HEK293 (cell line): Measurements from ENCODE around the gene TUBGCP3.

ENCODE experiments used
- CTCF ChIA-PET: fragments of 350-600 bp; formaldehyde crosslinking; extraction: SDS; loops from one replicate; lab custom pipeline; 2021; ENCODE audit warnings: antibody characterized with exemption; lab: Yijun Ruan, JAX
- POLR2A ChIA-PET: fragments of 300-600 bp; formaldehyde crosslinking; extraction: SDS; loops from one replicate; lab custom pipeline; 2020; ENCODE audit warnings: antibody characterized with exemption, inconsistent platforms; lab: Yijun Ruan, JAX
- H3K27ac ChIP-seq: fragments of 200-500 bp; sonication (Bioruptor generic); 2 replicates; pipeline ENCODE4 v1.5.1; 2014; ENCODE audit warnings: low read depth, low read length, control low read depth, inconsistent platforms; ENCODE audit errors: extremely low read depth
- H3K36me3 ChIP-seq, 2 experiments: fragments of 200-500 bp in 1 of 2; sonication (Bioruptor generic) in 1 of 2; 1 replicate in 1 of 2; 2 replicates in 1 of 2; pipeline ENCODE4 v1.5.1; 2014 to 2017; ENCODE audit warnings: inconsistent platforms in 2 of 2, low read length in 2 of 2; ENCODE audit not compliant: control insufficient read depth in 2 of 2, insufficient read depth in 1 of 2
- H3K4me1 ChIP-seq: fragments of 200-500 bp; sonication (Bioruptor generic); 2 replicates; pipeline ENCODE4 v1.5.1; 2014; ENCODE audit warnings: mild to moderate bottlenecking, low read length, inconsistent platforms; ENCODE audit not compliant: control insufficient read depth, insufficient read depth
- H3K4me3 ChIP-seq: 2 replicates; pipeline ENCODE4 v1.5.1; 2011; ENCODE audit warnings: low read depth, mild to moderate bottlenecking, control low read depth, low read length, moderate library complexity
- H3K9me3 ChIP-seq: fragments of 200-500 bp; sonication (Bioruptor generic); 2 replicates; pipeline ENCODE4 v1.5.1; 2014; ENCODE audit warnings: low read depth, low read length, inconsistent platforms; ENCODE audit not compliant: control insufficient read depth, insufficient read depth
- INSM2 ChIP-seq: fragments of 450-650 bp; formaldehyde crosslinking; IDR thresholded peaks from 2 replicates; pipeline ENCODE4 v1.5.1; 2016; ENCODE audit warnings: missing biosample characterization, missing genetic modification characterization
- PRDM10 ChIP-seq: fragments of 450-650 bp; formaldehyde crosslinking; IDR thresholded peaks from 2 replicates; pipeline ENCODE4 v1.5.1; 2016; ENCODE audit warnings: missing biosample characterization, missing genetic modification characterization
- TCF7L2 ChIP-seq: IDR thresholded peaks from 2 replicates; pipeline ENCODE4 v1.6.1; 2011; ENCODE audit warnings: low read depth, mild to moderate bottlenecking, inconsistent platforms, low read length, moderate library complexity, borderline replicate concordance
- ZBTB26 ChIP-seq: fragments of 450-650 bp; formaldehyde crosslinking; optimal IDR thresholded peaks from 2 replicates; pipeline ENCODE3; 2016; ENCODE audit warnings: missing biosample characterization, mild to moderate bottlenecking, missing genetic modification characterization
- ZFHX2 ChIP-seq: fragments of 450-650 bp; formaldehyde crosslinking; conservative IDR thresholded peaks from 2 replicates; pipeline ENCODE4 v1.5.1; 2016; ENCODE audit warnings: missing biosample characterization, missing genetic modification characterization
- ZFP3 ChIP-seq: fragments of 450-650 bp; formaldehyde crosslinking; IDR thresholded peaks from 2 replicates; pipeline ENCODE4 v1.5.1; 2016; ENCODE audit warnings: low read depth, missing biosample characterization, missing genetic modification characterization
- ZNF10 ChIP-seq: fragments of 450-650 bp; formaldehyde crosslinking; IDR thresholded peaks from 2 replicates; pipeline ENCODE4 v1.5.1; 2017; ENCODE audit warnings: missing biosample characterization, missing genetic modification characterization
- ZNF121 ChIP-seq: fragments of 450-650 bp; formaldehyde crosslinking; IDR thresholded peaks from 2 replicates; pipeline ENCODE4 v1.5.1; 2016; ENCODE audit warnings: missing biosample characterization, missing genetic modification characterization
- ZNF148 ChIP-seq: fragments of 450-650 bp; formaldehyde crosslinking; IDR thresholded peaks from 2 replicates; pipeline ENCODE4 v1.5.0; 2017; ENCODE audit warnings: missing biosample characterization, missing genetic modification characterization, borderline replicate concordance
- ZNF529 ChIP-seq: fragments of 450-650 bp; formaldehyde crosslinking; IDR thresholded peaks from 2 replicates; pipeline ENCODE4 v1.5.1; 2017; ENCODE audit warnings: missing genetic modification characterization, missing biosample characterization; ENCODE audit not compliant: insufficient replicate concordance
- ZNF549 ChIP-seq: fragments of 450-650 bp; IDR thresholded peaks from 2 replicates; pipeline ENCODE4 v1.5.1; 2018; ENCODE audit warnings: missing biosample characterization, missing genetic modification characterization, mild to moderate bottlenecking, inconsistent platforms, moderate library complexity
- ZNF555 ChIP-seq: fragments of 450-650 bp; formaldehyde crosslinking; conservative IDR thresholded peaks from 2 replicates; pipeline ENCODE4 v1.5.1; 2017; ENCODE audit warnings: missing biosample characterization, mild to moderate bottlenecking, missing genetic modification characterization, inconsistent platforms
- ZNF600 ChIP-seq: fragments of 450-650 bp; formaldehyde crosslinking; IDR thresholded peaks from 2 replicates; pipeline ENCODE4 v1.5.1; 2016; ENCODE audit warnings: missing biosample characterization, missing genetic modification characterization
- ZNF623 ChIP-seq: fragments of 450-650 bp; formaldehyde crosslinking; IDR thresholded peaks from 2 replicates; pipeline ENCODE4 v1.5.1; 2016; ENCODE audit warnings: missing biosample characterization, missing genetic modification characterization
- ZNF624 ChIP-seq: fragments of 450-650 bp; formaldehyde crosslinking; IDR thresholded peaks from 2 replicates; pipeline ENCODE4 v1.5.1; 2017; ENCODE audit warnings: missing biosample characterization, missing genetic modification characterization
- ZNF629 ChIP-seq: fragments of 450-650 bp; formaldehyde crosslinking; IDR thresholded peaks from 2 replicates; pipeline ENCODE4 v1.5.1; 2017; ENCODE audit warnings: missing biosample characterization, missing genetic modification characterization
- ZNF639 ChIP-seq: fragments of 450-650 bp; formaldehyde crosslinking; IDR thresholded peaks from 2 replicates; pipeline ENCODE4 v1.5.1; 2016; ENCODE audit warnings: missing biosample characterization, missing genetic modification characterization
- ZNF664 ChIP-seq: fragments of 450-650 bp; formaldehyde crosslinking; IDR thresholded peaks from 2 replicates; pipeline ENCODE4 v1.5.1; 2016; ENCODE audit warnings: missing biosample characterization, missing genetic modification characterization
- ZNF785 ChIP-seq: fragments of 450-650 bp; formaldehyde crosslinking; IDR thresholded peaks from 2 replicates; pipeline ENCODE4 v1.5.1; 2016; ENCODE audit warnings: missing biosample characterization, missing genetic modification characterization
- ZXDB ChIP-seq: fragments of 450-650 bp; formaldehyde crosslinking; IDR thresholded peaks from 2 replicates; pipeline ENCODE4 v1.5.1; 2016; ENCODE audit warnings: missing biosample characterization, missing genetic modification characterization

TUBGCP3 gene

GRCh38 chr13:112583592-112584277 lies 4.2 kb downstream of the TUBGCP3 start:
- POLR2A ChIA-PET: no interaction called here
- H3K36me3 ChIP-seq: no peaks in the 10 kb centered on the region
- no peak overlapping the region for H3K4me3 ChIP-seq
- no peak overlapping the region for H3K27ac ChIP-seq
- 0 out of 2 replicates have a peak, but pooled peaks cover 4% of the 10 kb centered on the region for H3K4me1 ChIP-seq
- TF ChIP-seq INSM2 (tag by site-specific recombination) (no peak), ZFP3 (tag by site-specific recombination) (no peak), ZNF529 (tag by site-specific recombination) (no peak), ZNF629 (no peak), PRDM10 (tag by site-specific recombination) (no peak), ZFHX2 (no peak), ZBTB26 (no peak), ZNF121 (no peak), ZNF10 (tag by site-specific recombination) (no peak), ZNF148 (no peak), ZNF600 (no peak), ZNF639 (tag by site-specific recombination) (no peak), TCF7L2 (no peak), ZNF785 (tag by site-specific recombination) (no peak), ZNF624 (no peak), ZXDB (tag by site-specific recombination) (no peak), ZNF549 (no peak), ZNF623 (tag by site-specific recombination) (no peak), ZNF555 (no peak), ZNF664 (tag by site-specific recombination) (no peak)
- H3K9me3 ChIP-seq: no peaks in the 10 kb centered on the region
- CTCF ChIA-PET: interaction anchor here (0.9 to 2.4 kb wide), 3 partner anchors 22 to 276 kb away, joined by 3 to 9 read pairs (median 3); no protein-coding TSS in a partner anchor
